Measurements from ENCODE around the gene SLC8B1. TPM values are rescaled to one million over a fixed set of nuclear protein-coding genes. Genes with fewer than 3 reads are reported as not detected.
A peak's percentile ranks its signal among the peaks of the same experiment; 100 is the strongest.

The SLC8B1 gene
- polyA plus RNA-seq, 3 donors: 21.6 to 46.0 (median 32.4) TPM

DNA sequence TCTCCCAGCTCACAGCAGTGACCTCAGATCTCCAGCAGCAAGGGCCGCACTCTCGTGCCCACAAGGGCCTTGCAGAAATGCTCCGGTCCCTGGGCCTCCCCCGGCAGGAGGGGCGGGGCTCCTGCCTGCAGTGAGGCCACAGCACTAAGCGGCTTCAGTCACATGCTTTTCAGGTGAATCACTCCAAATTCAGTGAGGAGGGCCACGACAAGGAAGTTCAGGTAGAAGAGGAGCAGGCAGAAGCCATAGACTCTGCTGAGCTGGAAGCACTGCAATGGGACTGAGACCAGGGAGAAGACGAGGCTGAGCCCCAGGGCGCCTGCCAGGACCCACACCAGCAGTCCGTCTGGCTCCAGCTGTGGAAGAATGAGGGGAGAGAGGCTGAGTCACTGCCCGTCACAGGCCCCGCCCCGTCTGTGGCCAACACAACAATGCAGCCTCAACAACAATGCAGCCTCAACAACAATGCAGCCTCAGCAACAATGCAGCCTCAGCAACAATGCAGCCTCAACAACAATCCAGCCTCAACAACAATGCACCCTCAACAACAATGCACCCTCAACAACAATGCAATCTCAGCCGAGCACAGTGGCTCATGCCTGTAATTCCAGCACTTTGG, 35.2 kb downstream of the SLC8B1 start:
- Mint-ChIP-seq H3K36me3 (peaks cover 70 to 90% of the 10 kb centered on the region in 2 donors), H3K27me3 (ENCODE audit: low read depth in 3 of 3) (peaks cover 0 to 4% (median 0%) of the 10 kb centered on the region in 3 donors), H3K27ac (peak overlapping the region in 4 of 7 donors; percentile 21 to 40 (median 23)), H3K9me3 (peaks cover 0 to 3% (median 0%) of the 10 kb centered on the region in 7 donors), H3K4me1 (peaks cover 21% of the 10 kb centered on the region), H3K4me3 (no peak overlapping the region)
- H3K4me1 ChIP-seq (ENCODE audit: control insufficient read depth in 1 of 2, insufficient read depth in 2 of 2, low read length in 2 of 2): peaks cover 8 to 9% of the 10 kb centered on the region in 2 donors
- no peak for DNase-seq
- no peak overlapping the region for H3K4me3 ChIP-seq (replicated peaks in 1 of 3; ENCODE audit: low read depth in 2 of 3, low read length in 3 of 3)
- H3K9me3 ChIP-seq (replicated peaks in 1 of 2; ENCODE audit: control insufficient read depth in 1 of 2, insufficient read depth in 1 of 2, low read length in 2 of 2): no peaks in the 10 kb centered on the region
- H3K79me2 ChIP-seq (ENCODE audit: insufficient read depth, low read length): no peaks in the 10 kb centered on the region
- no peak overlapping the region for H3K9ac ChIP-seq (ENCODE audit: insufficient read depth, low read length, poor library complexity, severe bottlenecking)
- TF ChIP-seq, protein P1, sequence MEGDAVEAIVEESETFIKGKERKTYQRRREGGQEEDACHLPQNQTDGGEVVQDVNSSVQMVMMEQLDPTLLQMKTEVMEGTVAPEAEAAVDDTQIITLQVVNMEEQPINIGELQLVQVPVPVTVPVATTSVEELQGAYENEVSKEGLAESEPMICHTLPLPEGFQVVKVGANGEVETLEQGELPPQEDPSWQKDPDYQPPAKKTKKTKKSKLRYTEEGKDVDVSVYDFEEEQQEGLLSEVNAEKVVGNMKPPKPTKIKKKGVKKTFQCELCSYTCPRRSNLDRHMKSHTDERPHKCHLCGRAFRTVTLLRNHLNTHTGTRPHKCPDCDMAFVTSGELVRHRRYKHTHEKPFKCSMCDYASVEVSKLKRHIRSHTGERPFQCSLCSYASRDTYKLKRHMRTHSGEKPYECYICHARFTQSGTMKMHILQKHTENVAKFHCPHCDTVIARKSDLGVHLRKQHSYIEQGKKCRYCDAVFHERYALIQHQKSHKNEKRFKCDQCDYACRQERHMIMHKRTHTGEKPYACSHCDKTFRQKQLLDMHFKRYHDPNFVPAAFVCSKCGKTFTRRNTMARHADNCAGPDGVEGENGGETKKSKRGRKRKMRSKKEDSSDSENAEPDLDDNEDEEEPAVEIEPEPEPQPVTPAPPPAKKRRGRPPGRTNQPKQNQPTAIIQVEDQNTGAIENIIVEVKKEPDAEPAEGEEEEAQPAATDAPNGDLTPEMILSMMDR (IDR thresholded peaks at IDR 0.05): no peak
- intact Hi-C loops (cut with micrococcal nuclease): no loop called here
- WGBS (ENCODE audit: insufficient coverage): 79% methylated on average over 11 of the region's 14 CpGs
- no peak overlapping the region for H2AFZ ChIP-seq (ENCODE audit: insufficient read depth, low read depth, low read length, poor library complexity, severe bottlenecking)
- H3K36me3 ChIP-seq (replicated peaks in 1 of 2; ENCODE audit: control insufficient read depth in 1 of 2, insufficient read depth in 2 of 2, low read length in 2 of 2): peaks cover 69 to 88% of the 10 kb centered on the region in 2 donors
- no peaks in the 10 kb centered on the region for H3K27me3 ChIP-seq (ENCODE audit: control insufficient read depth in 2 of 2, insufficient read depth in 2 of 2, low read length in 2 of 2)
- H3K4me2 ChIP-seq (replicated peaks; ENCODE audit: extremely low read depth, low read length, poor library complexity, severe bottlenecking): no peak overlapping the region
- peaks cover 55% of the 10 kb centered on the region for H4K20me1 ChIP-seq (ENCODE audit: insufficient read depth, low read length)
- no peak overlapping the region for H3K27ac ChIP-seq (ENCODE audit: low read depth in 1 of 2, low read length in 2 of 2)

DNA sequence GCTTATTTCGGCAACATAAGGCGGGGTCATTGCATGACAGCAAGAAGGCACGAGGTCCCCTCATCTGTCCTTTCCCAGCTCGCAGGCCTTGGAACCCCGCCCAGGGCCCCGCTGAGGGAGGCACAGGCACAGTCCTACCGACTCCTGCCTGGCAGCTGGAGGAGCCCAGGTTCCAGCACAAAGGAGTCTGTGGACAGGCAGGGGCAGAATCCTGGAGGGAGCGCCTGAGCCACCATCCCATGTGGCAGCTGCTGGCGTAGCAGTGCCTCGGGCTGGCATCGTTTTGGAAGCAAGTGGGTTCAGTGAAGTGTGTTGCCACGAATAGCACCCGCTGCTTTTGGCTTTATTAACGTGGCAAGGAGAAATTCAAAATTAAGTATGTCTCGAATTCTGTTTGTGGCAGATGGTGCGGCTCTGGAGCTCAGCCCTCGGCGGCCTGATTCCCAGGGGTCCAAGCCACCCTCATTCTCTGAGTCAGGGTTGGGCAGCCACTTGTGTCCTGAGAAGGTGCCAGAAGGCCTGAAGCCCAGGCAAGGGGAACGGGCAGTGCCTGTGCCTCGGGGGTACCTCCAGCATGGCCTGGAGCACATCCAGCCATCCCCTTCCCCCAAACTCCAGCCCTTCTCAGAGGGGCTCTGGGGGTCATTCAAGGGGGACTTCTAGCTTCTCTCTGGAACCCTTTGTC, 35.9 kb downstream of the SLC8B1 start:
- no peak overlapping the region for H2AFZ ChIP-seq (ENCODE audit: insufficient read depth, low read depth, low read length, poor library complexity, severe bottlenecking)
- no peak for DNase-seq
- whole genome bisulfite sequencing (ENCODE audit: insufficient coverage): 95% methylated on average over 20 of the region's 20 CpGs
- Mint-ChIP-seq H3K9me3 (peaks cover 0 to 3% (median 0%) of the 10 kb centered on the region in 7 donors), H3K36me3 (peaks cover 68 to 90% of the 10 kb centered on the region in 2 donors), H3K4me1 (peaks cover 21% of the 10 kb centered on the region), H3K27ac (peak overlapping the region in 5 of 7 donors; percentile 40 to 81 (median 58)), H3K4me3 (no peak overlapping the region), H3K27me3 (ENCODE audit: low read depth in 3 of 3) (peaks cover 0 to 4% (median 0%) of the 10 kb centered on the region in 3 donors)
- intact Hi-C loops (cut with micrococcal nuclease): no loop called here
- H3K4me1 ChIP-seq (ENCODE audit: control insufficient read depth in 1 of 2, insufficient read depth in 2 of 2, low read length in 2 of 2): peaks cover 8 to 9% of the 10 kb centered on the region in 2 donors
- H3K4me3 ChIP-seq (replicated peaks in 1 of 3; ENCODE audit: low read depth in 2 of 3, low read length in 3 of 3): no peak overlapping the region
- peaks cover 58% of the 10 kb centered on the region for H4K20me1 ChIP-seq (ENCODE audit: insufficient read depth, low read length)
- H3K36me3 ChIP-seq (replicated peaks in 1 of 2; ENCODE audit: control insufficient read depth in 1 of 2, insufficient read depth in 2 of 2, low read length in 2 of 2): peaks cover 70 to 88% of the 10 kb centered on the region in 2 donors
- TF ChIP-seq, protein P1 (IDR thresholded peaks at IDR 0.05): no peak
- H3K4me2 ChIP-seq (replicated peaks; ENCODE audit: extremely low read depth, low read length, poor library complexity, severe bottlenecking): no peak overlapping the region
- H3K27ac ChIP-seq (ENCODE audit: low read depth in 1 of 2, low read length in 2 of 2): peak overlapping the region in 1 of 2 donors; percentile 14
- no peaks in the 10 kb centered on the region for H3K27me3 ChIP-seq (ENCODE audit: control insufficient read depth in 2 of 2, insufficient read depth in 2 of 2, low read length in 2 of 2)
- H3K9ac ChIP-seq (ENCODE audit: insufficient read depth, low read length, poor library complexity, severe bottlenecking): no peak overlapping the region
- no peaks in the 10 kb centered on the region for H3K79me2 ChIP-seq (ENCODE audit: insufficient read depth, low read length)
- no peaks in the 10 kb centered on the region for H3K9me3 ChIP-seq (replicated peaks in 1 of 2; ENCODE audit: control insufficient read depth in 1 of 2, insufficient read depth in 1 of 2, low read length in 2 of 2)
